ENCODE results near the gene F11.

The F11 gene

DNA sequence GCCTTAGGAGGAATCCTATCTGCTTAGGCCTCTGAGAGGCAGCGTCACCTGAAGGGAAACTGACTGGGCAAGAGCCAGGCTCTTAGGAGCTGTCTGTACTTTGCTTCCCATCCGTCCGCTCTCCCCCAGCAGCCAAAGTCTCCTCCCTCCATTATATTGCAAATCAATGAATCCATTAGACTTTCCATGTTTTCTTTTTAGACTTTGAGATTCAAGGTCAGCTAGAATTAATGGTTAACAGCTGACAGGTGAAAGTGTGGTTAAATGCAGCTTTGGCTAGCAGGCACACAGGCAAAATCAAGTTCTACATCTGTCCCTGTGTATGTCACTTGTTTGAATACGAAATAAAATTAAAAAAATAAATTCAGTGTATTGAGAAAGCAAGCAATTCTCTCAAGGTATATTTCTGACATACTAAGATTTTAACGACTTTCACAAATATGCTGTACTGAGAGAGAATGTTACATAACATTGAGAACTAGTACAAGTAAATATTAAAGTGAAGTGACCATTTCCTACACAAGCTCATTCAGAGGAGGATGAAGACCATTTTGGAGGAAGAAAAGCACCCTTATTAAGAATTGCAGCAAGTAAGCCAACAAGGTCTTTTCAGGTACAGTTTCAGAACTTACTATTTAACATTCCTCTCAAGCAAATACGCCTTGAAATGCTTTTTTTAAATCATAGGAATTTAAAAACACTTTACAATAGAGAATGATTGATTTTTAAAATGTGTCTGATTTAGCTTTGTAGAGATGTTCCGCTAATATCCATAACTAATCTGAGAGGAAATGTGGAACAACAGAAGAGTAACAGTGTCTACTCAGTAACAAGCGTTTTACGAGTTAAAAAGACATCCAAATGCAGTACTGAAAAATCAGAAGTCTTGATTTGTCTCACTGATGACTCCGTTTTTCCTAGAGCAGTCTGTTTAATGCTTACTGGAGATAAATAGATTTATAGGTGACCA is at the start of gene F11:
F11 (plus strand) TSS at position 507 of the 970 bp plus-strand sequence. CDS start 948 bp downstream, outside the sequence.
- H3K4me3 ChIP-seq (ENCODE audit: low read depth, low read length), result no peak within 1 kb of the TSS
- TF ChIP-seq, protein P1, sequence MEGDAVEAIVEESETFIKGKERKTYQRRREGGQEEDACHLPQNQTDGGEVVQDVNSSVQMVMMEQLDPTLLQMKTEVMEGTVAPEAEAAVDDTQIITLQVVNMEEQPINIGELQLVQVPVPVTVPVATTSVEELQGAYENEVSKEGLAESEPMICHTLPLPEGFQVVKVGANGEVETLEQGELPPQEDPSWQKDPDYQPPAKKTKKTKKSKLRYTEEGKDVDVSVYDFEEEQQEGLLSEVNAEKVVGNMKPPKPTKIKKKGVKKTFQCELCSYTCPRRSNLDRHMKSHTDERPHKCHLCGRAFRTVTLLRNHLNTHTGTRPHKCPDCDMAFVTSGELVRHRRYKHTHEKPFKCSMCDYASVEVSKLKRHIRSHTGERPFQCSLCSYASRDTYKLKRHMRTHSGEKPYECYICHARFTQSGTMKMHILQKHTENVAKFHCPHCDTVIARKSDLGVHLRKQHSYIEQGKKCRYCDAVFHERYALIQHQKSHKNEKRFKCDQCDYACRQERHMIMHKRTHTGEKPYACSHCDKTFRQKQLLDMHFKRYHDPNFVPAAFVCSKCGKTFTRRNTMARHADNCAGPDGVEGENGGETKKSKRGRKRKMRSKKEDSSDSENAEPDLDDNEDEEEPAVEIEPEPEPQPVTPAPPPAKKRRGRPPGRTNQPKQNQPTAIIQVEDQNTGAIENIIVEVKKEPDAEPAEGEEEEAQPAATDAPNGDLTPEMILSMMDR (IDR thresholded peaks at IDR 0.05; ENCODE audit: low read depth, low read length, missing control alignments), result no peak
- in situ Hi-C loops (cut with HindIII; ENCODE audit: low sequenced_read_pairs), result no loop called here
- no peak for DNase-seq (ENCODE audit: low read depth)

DNA sequence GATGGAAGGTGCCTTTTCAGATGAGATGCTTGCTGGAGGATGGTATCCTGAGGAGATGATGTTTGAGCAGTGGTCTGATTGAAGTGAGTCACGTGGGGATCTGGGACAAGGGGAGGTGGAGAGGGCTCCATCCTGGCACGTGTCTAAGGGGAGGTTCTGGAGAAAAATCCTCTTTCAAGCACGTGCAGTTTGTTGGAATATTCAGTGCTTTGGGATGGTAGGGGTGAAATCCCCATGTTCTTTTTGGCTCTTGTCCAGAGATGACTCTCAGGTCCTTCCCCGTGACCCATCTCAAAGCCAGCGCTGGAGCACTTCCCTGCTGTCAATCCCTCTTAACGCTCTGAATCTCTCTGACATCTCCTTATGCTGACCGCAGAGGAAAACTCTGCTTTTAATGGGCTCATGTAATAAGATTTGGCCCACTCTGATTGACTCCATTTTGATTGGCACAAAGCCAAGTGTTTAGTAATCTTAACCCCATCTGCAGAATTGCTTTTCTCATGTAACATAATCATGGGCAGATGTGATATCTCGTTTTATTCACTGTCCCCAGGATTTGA is 49.4 kb upstream of the F11 start:
- TF ChIP-seq, protein P1 (IDR thresholded peaks at IDR 0.05; ENCODE audit: low read depth, low read length, missing control alignments), result no peak
- in situ Hi-C loops (cut with HindIII; ENCODE audit: low sequenced_read_pairs), result no loop called here
- DNase-seq (ENCODE audit: low read depth), result no peak
- H3K4me3 ChIP-seq (ENCODE audit: low read depth, low read length), result no peak overlapping the region

DNA sequence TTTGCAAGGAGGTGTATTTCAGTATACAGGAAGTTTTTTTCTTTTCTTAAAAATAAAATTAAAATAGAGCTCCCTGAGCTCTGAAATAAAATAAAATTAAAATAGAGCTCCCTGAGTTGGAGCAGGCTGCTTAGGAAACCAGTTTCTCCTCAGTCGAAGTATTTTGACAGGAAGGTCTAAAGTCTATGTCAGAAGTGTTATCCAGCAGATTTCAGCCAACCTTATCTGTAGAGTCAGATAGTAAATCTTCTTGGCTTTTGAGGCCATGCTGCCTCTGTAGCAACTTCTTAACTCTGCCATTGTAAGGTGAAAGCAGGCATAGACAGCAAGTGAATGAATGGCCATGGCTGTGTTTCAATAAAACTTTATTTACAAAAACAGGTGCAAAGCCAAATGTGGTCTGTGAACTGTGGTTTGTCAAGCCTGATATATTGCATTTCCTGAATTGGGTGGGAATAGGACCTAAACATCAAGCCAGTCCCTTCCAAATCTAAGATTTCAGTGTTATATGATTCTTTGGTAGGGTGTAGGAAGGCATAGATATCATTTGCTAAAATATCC is 48.2 kb upstream of the F11 start:
- no peak for DNase-seq (ENCODE audit: low read depth)
- no peak overlapping the region for H3K4me3 ChIP-seq (ENCODE audit: low read depth, low read length)

DNA sequence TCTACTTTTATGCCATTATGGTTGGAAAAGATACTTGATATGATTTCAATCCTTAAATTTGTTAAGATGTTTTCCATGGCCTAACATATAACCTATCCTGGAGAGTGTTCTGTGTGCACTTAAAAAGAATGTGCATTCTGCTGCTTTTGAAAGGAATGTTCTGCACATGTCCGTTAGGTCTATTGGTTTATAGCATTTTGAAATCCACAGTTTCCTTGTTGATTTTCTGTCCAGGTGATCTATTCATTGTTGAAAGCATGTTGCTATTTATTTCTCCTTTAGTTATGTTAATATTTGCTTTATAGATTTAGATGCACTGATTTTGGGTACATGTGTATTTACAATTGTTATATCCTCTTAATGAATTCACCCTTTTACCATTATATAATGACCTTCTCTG is 44.4 kb upstream of the F11 start:
- in situ Hi-C loops (cut with HindIII; ENCODE audit: low sequenced_read_pairs), result no loop called here
- TF ChIP-seq, protein P1 (IDR thresholded peaks at IDR 0.05; ENCODE audit: low read depth, low read length, missing control alignments), result no peak

More for the DNA sequence above, 48.2 kb upstream of the F11 start:
- TF ChIP-seq, protein P1 (IDR thresholded peaks at IDR 0.05; ENCODE audit: low read depth, low read length, missing control alignments), result no peak
- in situ Hi-C loops (cut with HindIII; ENCODE audit: low sequenced_read_pairs), result no loop called here

DNA sequence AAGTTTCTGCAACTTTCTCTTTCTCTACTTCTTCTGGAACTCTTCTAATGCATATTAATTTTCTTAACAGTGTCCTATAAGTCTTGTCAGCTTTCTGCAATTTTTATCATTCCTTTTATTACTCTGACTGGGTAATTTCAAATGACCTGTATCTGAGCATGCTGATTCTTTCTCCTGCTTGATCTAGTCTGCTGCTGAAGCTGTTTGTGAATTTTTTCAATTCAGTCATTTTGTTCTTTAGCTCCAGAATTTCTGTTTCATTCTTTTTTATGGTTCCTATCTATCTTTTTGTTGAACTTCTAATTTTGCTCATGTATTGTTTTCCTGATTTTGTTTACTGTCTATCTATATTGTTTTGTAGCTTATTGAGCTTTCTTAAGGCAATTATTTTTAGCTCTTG is 40.1 kb upstream of the F11 start:
- in situ Hi-C loops (cut with HindIII; ENCODE audit: low sequenced_read_pairs), result no loop called here
- no peak for DNase-seq (ENCODE audit: low read depth)
- no peak overlapping the region for H3K4me3 ChIP-seq (ENCODE audit: low read depth, low read length)
- TF ChIP-seq, protein P1 (IDR thresholded peaks at IDR 0.05; ENCODE audit: low read depth, low read length, missing control alignments), result no peak

More for the DNA sequence above, 44.4 kb upstream of the F11 start:
- DNase-seq (ENCODE audit: low read depth), result no peak
- no peak overlapping the region for H3K4me3 ChIP-seq (ENCODE audit: low read depth, low read length)

DNA sequence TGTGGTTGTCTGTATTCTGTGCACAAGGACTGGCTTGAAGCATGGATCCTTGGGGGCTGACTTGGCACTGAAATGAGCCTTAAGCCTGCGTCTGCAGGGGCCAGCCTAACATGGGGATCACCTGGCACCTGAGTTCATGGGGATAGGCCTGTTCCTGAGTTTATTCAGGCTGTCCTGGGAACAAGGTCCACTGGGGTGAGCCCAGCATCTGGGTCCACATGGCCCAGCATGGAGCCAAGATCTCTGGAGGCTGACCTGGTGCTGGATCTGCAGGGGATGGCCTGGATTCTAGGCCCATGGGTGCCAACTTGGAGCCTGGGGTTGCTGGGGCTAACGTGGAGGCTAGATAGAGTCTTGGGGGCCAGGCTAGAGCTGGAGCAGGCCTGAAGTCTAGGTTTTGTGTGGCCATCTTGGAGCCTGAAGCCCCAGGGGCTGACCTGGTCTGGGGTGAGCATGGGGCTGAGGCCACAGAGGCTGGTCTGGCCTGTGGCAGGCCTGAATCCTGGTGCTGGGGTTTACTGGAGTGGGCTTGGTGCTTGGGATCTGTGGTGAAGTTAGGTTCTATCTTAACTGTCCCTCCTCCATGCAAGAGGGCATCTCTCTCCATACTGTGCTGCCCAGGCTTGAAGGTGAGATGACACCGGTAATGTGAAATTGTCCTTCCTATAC is 39.3 kb upstream of the F11 start:
- H3K4me3 ChIP-seq (ENCODE audit: low read depth, low read length), result no peak overlapping the region
- TF ChIP-seq, protein P1 (IDR thresholded peaks at IDR 0.05; ENCODE audit: low read depth, low read length, missing control alignments), result no peak
- DNase-seq (ENCODE audit: low read depth), result no peak
- in situ Hi-C loops (cut with HindIII; ENCODE audit: low sequenced_read_pairs), result no loop called here
